HFFc6 (cell line): Measurements from ENCODE around the gene MCM8. TPM values are rescaled to one million over a fixed set of nuclear protein-coding genes. Genes with fewer than 3 reads are reported as not detected.

Experiments used
- DNase-seq: peaks from one replicate; pipeline ENCODE4 v3.0.0-alpha.2; 2018
- H3K27ac Mint-ChIP-seq: 2 replicates; pipeline ENCODE4 v1.8.0; 2020; ENCODE audit warnings: mild to moderate bottlenecking, mixed read lengths
- H3K27me3 Mint-ChIP-seq: 2 replicates; pipeline ENCODE4 v1.8.0; 2021; ENCODE audit warnings: mild to moderate bottlenecking, moderate library complexity, mixed read lengths; ENCODE audit not compliant: insufficient read depth
- H3K36me3 Mint-ChIP-seq: 2 replicates; pipeline ENCODE4 v1.8.0; 2021; ENCODE audit warnings: low read depth, mixed read lengths
- H3K4me1 Mint-ChIP-seq: 2 replicates; pipeline ENCODE4 v1.8.0; 2020; ENCODE audit warnings: low read depth, mixed read lengths
- H3K4me3 Mint-ChIP-seq: 2 replicates; pipeline ENCODE4 v1.8.0; 2020; ENCODE audit warnings: mild to moderate bottlenecking, moderate library complexity, mixed read lengths
- H3K9me3 Mint-ChIP-seq: 2 replicates; pipeline ENCODE4 v1.8.0; 2020; ENCODE audit warnings: mild to moderate bottlenecking, mixed read lengths
- CTCF ChIP-seq: fragments of 200-600 bp; sonication (generic); IDR thresholded peaks from 2 replicates; pipeline ENCODE4 v1.5.0; 2021; ENCODE audit warnings: antibody characterized with exemption, mild to moderate bottlenecking
- total RNA-seq, 6 experiments: library from RNA; stranded (reverse); fragmentation: NEBNext Ultra II Directional; extraction: Animal tissue kit (Norgen Biotek cat#: 25700); gene quantifications; 2 replicates in 1 of 6; 3 replicates in 5 of 6; pipeline ENCODE4 v1.2.3, GENCODE V29; 2021

The MCM8 gene
- total RNA-seq, 6 experiments from 2014 or later, result 7.6 to 14.2 (median 13.8) TPM

GRCh38 chr20:5925551-5925950 lies 24.9 kb upstream of the MCM8 start:
- Mint-ChIP-seq H3K9me3 (no peaks in the 10 kb centered on the region), H3K27me3 (peaks cover 32% of the 10 kb centered on the region), H3K36me3 (no peaks in the 10 kb centered on the region), H3K4me1 (no peaks in the 10 kb centered on the region), H3K4me3 (no peak overlapping the region), H3K27ac (no peak overlapping the region)
- TF ChIP-seq CTCF, result no peak
- DNase-seq, result no peak

GRCh38 chr20:5927749-5928462 lies 22.5 kb upstream of the MCM8 start:
- Mint-ChIP-seq H3K36me3 (no peaks in the 10 kb centered on the region), H3K27ac (no peak overlapping the region), H3K27me3 (peaks cover 32% of the 10 kb centered on the region), H3K4me3 (no peak overlapping the region), H3K4me1 (no peaks in the 10 kb centered on the region), H3K9me3 (no peaks in the 10 kb centered on the region)
- TF ChIP-seq CTCF, result no peak
- no peak for DNase-seq

- H3K36me3 Mint-ChIP-seq, result no peaks in the 10 kb centered on the region
- peaks cover 23% of the 10 kb centered on the region for H3K27me3 Mint-ChIP-seq
Observed at GRCh38 chr20:5928836-5929715, 21.4 kb upstream of the MCM8 start.

GRCh38 chr20:5931411-5931810 lies 19.0 kb upstream of the MCM8 start:
- no peak for TF ChIP-seq CTCF
- H3K9me3 Mint-ChIP-seq, result no peaks in the 10 kb centered on the region

More at GRCh38 chr20:5928836-5929715, 21.4 kb upstream of the MCM8 start:
- TF ChIP-seq CTCF, result no peak
- no peak overlapping the region for H3K4me3 Mint-ChIP-seq
- no peaks in the 10 kb centered on the region for H3K9me3 Mint-ChIP-seq
- DNase-seq, result peak; percentile 14
- H3K27ac Mint-ChIP-seq, result no peak overlapping the region
- no peaks in the 10 kb centered on the region for H3K4me1 Mint-ChIP-seq

GRCh38 chr20:5932796-5933195 lies 17.7 kb upstream of the MCM8 start:
- Mint-ChIP-seq H3K27ac (no peak overlapping the region), H3K9me3 (no peaks in the 10 kb centered on the region), H3K36me3 (no peaks in the 10 kb centered on the region), H3K4me1 (no peaks in the 10 kb centered on the region), H3K4me3 (no peak overlapping the region), H3K27me3 (peaks cover 11% of the 10 kb centered on the region)
- no peak for TF ChIP-seq CTCF
- no peak for DNase-seq

More at GRCh38 chr20:5931411-5931810, 19.0 kb upstream of the MCM8 start:
- no peaks in the 10 kb centered on the region for H3K36me3 Mint-ChIP-seq
- peaks cover 11% of the 10 kb centered on the region for H3K27me3 Mint-ChIP-seq
- H3K4me1 Mint-ChIP-seq, result no peaks in the 10 kb centered on the region
- no peak for DNase-seq
- H3K27ac Mint-ChIP-seq, result no peak overlapping the region
- H3K4me3 Mint-ChIP-seq, result no peak overlapping the region
